Heart left ventricle (tissue), 16 donors: ENCODE data around the gene CDKL2. TPM values are rescaled to one million over a fixed set of nuclear protein-coding genes. Genes with fewer than 3 reads are reported as not detected.
A peak's percentile ranks its signal among the peaks of the same experiment; 100 is the strongest.
"Not testable (repeated sequence)": the region's sequence is repeated elsewhere in the genome, so short reads cannot be mapped to it uniquely, and the experiment has no call there.

Source experiments
- ATAC-seq, 4 donors: fragments of 200-7000 bp; cut with Tn5 transposase; one replicate each; pipeline ENCODE4 v1.9.1; 2020 to 2022; ENCODE audit warnings: moderate library complexity in 4 of 4, mild to moderate bottlenecking in 3 of 4, moderate number of reproducible peaks in 1 of 4
- DNase-seq, 5 donors: peaks; one replicate each; pipeline ENCODE4 v3.0.0-alpha.2; 2020
- H3K27ac ChIP-seq, 12 donors: fragments of 200-600 bp; sonication (generic) in 4 of 12; one replicate each; pipeline versions ENCODE4 v1.5.0 to v1.8.0; 2016 to 2022; ENCODE audit warnings: mild to moderate bottlenecking in 2 of 12
- H3K27me3 ChIP-seq, 9 donors: fragments of 200-600 bp; sonication (generic) in 2 of 9; one replicate each; pipeline versions ENCODE4 v1.5.1 to v1.8.0; 2016 to 2022; ENCODE audit warnings: mild to moderate bottlenecking in 3 of 9
- H3K36me3 ChIP-seq, 9 donors: fragments of 200-600 bp; sonication (generic) in 2 of 9; one replicate each; pipeline versions ENCODE4 v1.5.0 to v1.8.0; 2018 to 2022; ENCODE audit warnings: mild to moderate bottlenecking in 2 of 9
- H3K4me1 ChIP-seq, 12 donors: fragments of 200-600 bp; sonication (generic) in 4 of 12; one replicate each; pipeline versions ENCODE4 v1.5.0 to v1.8.0; 2016 to 2022; ENCODE audit warnings: mild to moderate bottlenecking in 3 of 12
- H3K4me3 ChIP-seq, 12 donors: fragments of 200-600 bp; sonication (generic) in 4 of 12; one replicate each; pipeline versions ENCODE4 v1.5.0 to v1.8.0; 2017 to 2022; ENCODE audit warnings: mild to moderate bottlenecking in 9 of 12, moderate library complexity in 4 of 12
- H3K9me3 ChIP-seq, 12 donors: fragments of 200-600 bp; sonication (generic) in 4 of 12; one replicate each; pipeline versions ENCODE4 v1.5.0 to v1.8.0; 2016 to 2022; ENCODE audit warnings: mild to moderate bottlenecking in 1 of 12
- CTCF ChIP-seq, 12 donors: fragments of 200-600 bp; sonication (generic) in 4 of 12; IDR thresholded peaks; one replicate each; pipeline versions ENCODE4 v1.5.0 to v1.8.0; 2018 to 2022; ENCODE audit warnings: antibody characterized with exemption in 12 of 12, mild to moderate bottlenecking in 5 of 12
- POLR2A ChIP-seq, 2 donors: fragments of 450-650 bp; IDR thresholded peaks; one replicate each; pipeline ENCODE4 v1.6.1; 2017; ENCODE audit warnings: antibody characterized with exemption in 2 of 2, mild to moderate bottlenecking in 2 of 2, moderate library complexity in 2 of 2
- WGBS, 4 donors: extraction: QIAGEN DNeasy Blood & Tissue Kit in 2 of 4; methylation state at CpG; one replicate each; pipeline versions ENCODE4 v1.1.5 to v1.1.7; 2013 to 2018; 5-methylcytosine and 5-hydroxymethylcytosine counted together
- intact Hi-C, 10 donors: fragments of 100-400 bp; cut with DNase I; formaldehyde crosslinking; loops; one replicate each; pipeline versions ENCODE4 v1.11.1 to v1.14.2; 2022
- polyA plus RNA-seq, 2 donors: library from polyadenylated mRNA; stranded (reverse); fragments of 200-250 nt; gene quantifications; one replicate each; pipeline ENCODE4 v1.2.3, GENCODE V29; 2013
- total RNA-seq, 9 donors: library from RNA; depleted of rRNA in 2 of 9; stranded (reverse); fragments of >200 nt in 2 of 9; fragmentation: NEBNext Ultra II Directional in 3 of 9; extraction: Animal tissue kit (Norgen Biotek cat#: 25700) in 3 of 9; gene quantifications; one replicate each; pipeline versions ENCODE4 v1.1.0 to v1.2.4, GENCODE V29; 2016 to 2023
- donor health status: ischemic (EF 13 %, LVEDD 7.1; RV severe dilation, severe dysfunction).
- donor health status: healthy with polysubstance abuse.
- donor health status: DM: no; HTN: yes; CAD: no.
- donor health status: DM: no; HTN: no; CAD: no.
- donor health status: ischemic (EF 25% LVEDD 6.9; RV normal size, moderate dysfunction).
- donor health status: ischemic (EF 25% LVEDD 5.7; RV mildly dilated, moderate dysfunction).
- donor health status: healthy.
- donor health status: DM: yes; HTN: yes; CAD: no.
- donor health status: ischemic (EF 35%, LVEDD 5.7; RV mildly dilated, moderate dysfunction).
- donor health status: nonischemic (EF 11% LVEDD 7.7; RV severe dilation, severe dysfunction).
- donor health status: DM: yes; HTN: yes; CAD: no.
- donor health status: PGD.
- donor health status: ischemic (EF 29% LVEDD 5.4; RV normal size, mild dysfunction).
- donor health status: nonischemic (EF 23%, LVEDD 6.1; RV moderate dilation, normal function).

Gene CDKL2
- total and polyA plus RNA-seq, 11 donors: 0.04 to 1.1 (median 0.68) TPM; not detected in 5

- no peak overlapping the region for H3K27ac ChIP-seq
- H3K9me3 ChIP-seq: no peaks in the 10 kb centered on the region
- peaks cover 0 to 51% (median 20%) of the 10 kb centered on the region in 9 donors for H3K36me3 ChIP-seq
- no peaks in the 10 kb centered on the region for H3K4me1 ChIP-seq
- no peak overlapping the region for H3K4me3 ChIP-seq
- DNase-seq (no peak), ATAC-seq (no peak)
- intact Hi-C loops: no loop called here
- TF ChIP-seq CTCF (IDR thresholded peaks at IDR 0.05) (no peak), POLR2A (IDR thresholded peaks at IDR 0.05) (no peak)
- H3K27me3 ChIP-seq: no peaks in the 10 kb centered on the region
Observed at GRCh38 chr4:75542824-75543223, 87.5 kb downstream of the CDKL2 start.

GRCh38 chr4:75537308-75537707 is 93.0 kb downstream of the CDKL2 start:
- H3K27ac ChIP-seq, H3K27me3 ChIP-seq, H3K4me3 ChIP-seq, ATAC-seq, H3K4me1 ChIP-seq, DNase-seq, intact Hi-C loops: not testable (repeated sequence)
- Histone ChIP-seq H3K36me3 (peaks cover 0 to 33% (median 11%) of the 10 kb centered on the region in 9 donors), H3K9me3 (peaks cover 0 to 13% (median 0%) of the 10 kb centered on the region in 12 donors)
- WGBS, 4 donors: 88 to 90% (median 89%) methylated on average over 6 of the region's 6 CpGs

- ATAC-seq, intact Hi-C loops, H3K4me3 ChIP-seq, DNase-seq, H3K27me3 ChIP-seq, H3K4me1 ChIP-seq, H3K27ac ChIP-seq: not testable (repeated sequence)
- Histone ChIP-seq H3K36me3 (peaks cover 0 to 40% (median 25%) of the 10 kb centered on the region in 9 donors), H3K9me3 (peaks cover 0 to 14% (median 0%) of the 10 kb centered on the region in 12 donors)
Observed at GRCh38 chr4:75533926-75534325, 96.4 kb downstream of the CDKL2 start.

DNA sequence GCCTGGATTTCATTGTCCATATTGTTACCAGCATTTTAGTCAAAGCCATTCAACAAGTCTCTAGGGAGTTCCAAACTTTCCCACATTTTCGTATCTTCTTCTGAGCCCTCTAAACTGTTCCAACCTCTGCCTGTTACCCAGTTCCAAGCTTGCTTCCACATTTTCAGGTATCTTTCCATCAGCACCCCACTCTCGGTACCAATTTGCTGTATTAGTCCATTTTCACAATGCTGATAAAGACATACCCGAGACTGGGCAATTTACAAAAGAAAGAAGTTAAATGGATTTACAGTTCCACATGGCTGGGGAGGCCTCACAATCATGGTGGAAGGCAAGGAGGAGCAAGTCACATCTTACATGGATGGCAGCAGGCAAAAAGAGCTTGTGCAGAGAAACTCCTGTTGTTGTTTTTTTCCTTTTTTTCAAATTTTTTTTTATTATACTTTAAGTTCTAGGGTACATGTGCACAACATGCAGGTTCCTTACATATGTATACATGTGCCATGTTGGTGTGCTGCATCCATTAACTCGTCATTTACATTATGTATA is 96.9 kb downstream of the CDKL2 start:
- H3K4me3 ChIP-seq, H3K27me3 ChIP-seq, intact Hi-C loops, H3K27ac ChIP-seq, H3K4me1 ChIP-seq, ATAC-seq, DNase-seq: not testable (repeated sequence)
- WGBS, 4 donors: 96 to 99% (median 97%) methylated on average over 4 of the region's 4 CpGs
- Histone ChIP-seq H3K36me3 (peaks cover 0 to 46% (median 30%) of the 10 kb centered on the region in 9 donors), H3K9me3 (peaks cover 0 to 14% (median 0%) of the 10 kb centered on the region in 12 donors)

- intact Hi-C loops: not testable (repeated sequence)
- WGBS, 4 donors: 89 to 94% (median 91%) methylated on average over 7 of the region's 7 CpGs
Observed at GRCh38 chr4:75531536-75532143, 98.7 kb downstream of the CDKL2 start.

GRCh38 chr4:75530556-75531322 is 99.6 kb downstream of the CDKL2 start:
- ATAC-seq (peak in 1 of 4 donors; percentile 36), DNase-seq (no peak)
- Histone ChIP-seq H3K4me1 (peaks cover 0 to 7% (median 0%) of the 10 kb centered on the region in 12 donors), H3K27me3 (no peaks in the 10 kb centered on the region), H3K27ac (no peak overlapping the region), H3K9me3 (peaks cover 0 to 14% (median 0%) of the 10 kb centered on the region in 12 donors), H3K36me3 (peaks cover 0 to 72% (median 57%) of the 10 kb centered on the region in 9 donors), H3K4me3 (no peak overlapping the region)
- WGBS, 4 donors: 71 to 79% (median 76%) methylated on average over 2 of the region's 2 CpGs
- intact Hi-C loops: no loop called here
- TF ChIP-seq CTCF (IDR thresholded peaks at IDR 0.05): no peak
- no peak for TF ChIP-seq POLR2A (IDR thresholded peaks at IDR 0.05)

More at GRCh38 chr4:75531536-75532143, 98.7 kb downstream of the CDKL2 start:
- H3K27me3 ChIP-seq, H3K4me1 ChIP-seq, ATAC-seq, H3K27ac ChIP-seq, DNase-seq, H3K4me3 ChIP-seq: not testable (repeated sequence)
- Histone ChIP-seq H3K36me3 (peaks cover 0 to 63% (median 48%) of the 10 kb centered on the region in 9 donors), H3K9me3 (peaks cover 0 to 14% (median 0%) of the 10 kb centered on the region in 12 donors)
